Measurements from ENCODE around the gene P2RY8. TPM values are rescaled to one million over a fixed set of nuclear protein-coding genes. Genes with fewer than 3 reads are reported as not detected.

P2RY8 gene
- total and polyA plus RNA-seq, 2 donors: 0.26 to 2.6 TPM

DNA sequence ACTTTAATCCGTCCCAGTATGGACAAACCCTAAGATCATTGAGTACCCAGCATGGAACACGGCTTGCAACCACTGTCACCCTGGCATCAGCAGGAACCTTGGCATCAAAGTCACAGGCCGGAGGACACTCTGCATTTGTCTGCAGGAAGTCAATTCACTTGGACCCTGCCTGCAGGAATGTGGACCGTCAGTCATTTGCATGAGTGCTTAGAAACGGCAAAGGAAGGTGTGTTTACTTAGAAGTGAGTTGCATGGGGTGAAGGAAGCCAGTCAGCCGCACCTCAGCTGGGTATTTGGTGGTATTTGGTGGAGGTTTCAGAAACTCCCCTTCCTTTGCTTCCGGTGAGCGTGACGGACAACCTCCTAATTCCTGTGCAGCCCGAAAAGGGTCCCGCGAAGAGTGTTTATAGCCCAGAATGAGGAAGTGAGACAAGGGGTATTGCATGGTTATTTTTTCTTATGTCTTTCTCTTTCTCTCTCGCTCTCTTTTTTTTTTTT is 15.5 kb downstream of the P2RY8 start:
- 59% methylated on average over 13 of the region's 13 CpGs for WGBS
- Histone ChIP-seq H3K4me1 (ENCODE audit: insufficient read depth) (no peaks in the 10 kb centered on the region), H3K27ac (ENCODE audit: low read depth) (no peak overlapping the region), H3K4me3 (ENCODE audit: low read depth, low read length) (no peak overlapping the region), H3K36me3 (ENCODE audit: insufficient read depth) (no peaks in the 10 kb centered on the region)
- no peak for DNase-seq (ENCODE audit: extremely low spot score)

DNA sequence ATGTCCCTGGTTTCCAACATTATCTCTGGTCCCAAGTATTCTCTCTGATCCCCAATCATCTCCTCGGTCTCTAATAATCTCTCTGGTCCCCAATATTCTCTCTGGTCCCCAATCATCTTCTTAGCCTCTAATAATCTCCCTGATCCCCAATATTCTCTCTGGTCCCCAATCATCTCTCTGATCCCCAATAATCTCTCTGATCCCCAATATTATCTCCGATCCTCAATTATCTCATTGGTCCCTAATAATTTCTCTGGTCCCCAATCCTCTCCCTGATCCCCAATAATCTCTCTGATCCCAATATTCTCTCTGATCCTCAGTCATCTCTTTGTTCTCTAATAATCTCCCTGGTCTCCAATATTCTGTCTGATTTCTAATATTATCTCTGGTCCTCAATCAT is 16.6 kb downstream of the P2RY8 start:
- H3K4me1 ChIP-seq (ENCODE audit: insufficient read depth): no peaks in the 10 kb centered on the region
- H3K36me3 ChIP-seq (ENCODE audit: insufficient read depth): no peaks in the 10 kb centered on the region
- H3K27ac ChIP-seq (ENCODE audit: low read depth): no peak overlapping the region
- H3K4me3 ChIP-seq (ENCODE audit: low read depth, low read length): no peak overlapping the region
- no peak for DNase-seq (ENCODE audit: extremely low spot score)
- 66% methylated on average over 2 of the region's 2 CpGs for WGBS

DNA sequence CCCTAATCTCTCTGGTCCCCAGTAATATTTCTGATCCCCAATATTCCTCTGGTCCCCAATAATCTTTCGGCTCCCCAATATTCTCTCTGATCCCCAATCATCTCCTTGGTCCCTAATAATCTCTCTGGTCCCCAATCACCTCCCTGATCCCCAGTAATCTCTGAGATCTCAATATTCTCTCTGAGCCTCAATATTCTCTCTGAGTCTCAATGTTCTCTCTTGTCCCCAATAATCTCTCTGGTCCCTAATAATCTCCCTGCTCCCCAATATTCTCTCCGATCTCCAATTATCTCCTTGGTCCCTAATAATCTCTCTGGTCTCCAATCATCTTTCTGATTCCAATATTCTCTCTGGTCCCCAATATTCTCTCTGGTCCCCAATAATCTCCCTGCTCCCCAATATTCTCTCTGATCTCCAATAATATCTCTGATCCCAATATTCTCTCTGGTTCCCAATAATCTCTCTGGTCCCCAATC is 17.9 kb downstream of the P2RY8 start:
- WGBS: 96% methylated on average over 2 of the region's 2 CpGs

DNA sequence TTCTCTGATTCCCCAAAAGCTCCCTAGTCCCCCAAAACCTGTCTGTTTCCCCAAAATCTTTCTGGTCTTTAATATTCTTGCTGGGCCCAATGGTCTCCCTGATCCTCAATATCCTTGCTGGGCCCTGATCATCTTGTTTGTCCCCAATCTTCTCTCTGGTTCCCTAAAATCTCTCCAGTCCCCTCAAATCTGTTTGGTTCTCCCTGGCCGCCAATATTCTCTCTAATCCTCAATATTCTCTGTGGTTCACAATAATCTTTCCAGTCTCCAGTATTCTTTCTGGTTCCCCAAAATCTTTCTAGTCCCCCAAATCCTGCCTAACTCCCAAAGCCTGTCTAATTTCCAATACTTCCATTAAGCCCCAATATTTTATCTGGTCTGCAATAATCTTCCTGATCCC is 18.5 kb downstream of the P2RY8 start:
- no peak overlapping the region for H3K4me3 ChIP-seq (ENCODE audit: low read depth, low read length)
- WGBS: 93% methylated on average over 1 of the region's 1 CpG
- H3K4me1 ChIP-seq (ENCODE audit: insufficient read depth): no peaks in the 10 kb centered on the region
- no peaks in the 10 kb centered on the region for H3K36me3 ChIP-seq (ENCODE audit: insufficient read depth)
- DNase-seq (ENCODE audit: extremely low spot score): no peak
- no peak overlapping the region for H3K27ac ChIP-seq (ENCODE audit: low read depth)

More for the DNA sequence above, 17.9 kb downstream of the P2RY8 start:
- no peak for DNase-seq (ENCODE audit: extremely low spot score)
- no peaks in the 10 kb centered on the region for H3K4me1 ChIP-seq (ENCODE audit: insufficient read depth)
- H3K36me3 ChIP-seq (ENCODE audit: insufficient read depth): no peaks in the 10 kb centered on the region
- no peak overlapping the region for H3K27ac ChIP-seq (ENCODE audit: low read depth)
- no peak overlapping the region for H3K4me3 ChIP-seq (ENCODE audit: low read depth, low read length)

GRCh38 chrX:1516596-1517104 is 20.3 kb downstream of the P2RY8 start:
- Histone ChIP-seq H3K36me3 (ENCODE audit: insufficient read depth) (no peaks in the 10 kb centered on the region), H3K4me1 (ENCODE audit: insufficient read depth) (no peaks in the 10 kb centered on the region), H3K4me3 (ENCODE audit: low read depth, low read length) (no peak overlapping the region), H3K27ac (ENCODE audit: low read depth) (no peak overlapping the region)
- 74% methylated on average over 9 of the region's 9 CpGs for WGBS
- DNase-seq (ENCODE audit: extremely low spot score): no peak

- no peaks in the 10 kb centered on the region for H3K4me1 ChIP-seq (ENCODE audit: insufficient read depth)
- H3K36me3 ChIP-seq (ENCODE audit: insufficient read depth): no peaks in the 10 kb centered on the region
- H3K27ac ChIP-seq (ENCODE audit: low read depth): no peak overlapping the region
- no peak for DNase-seq (ENCODE audit: extremely low spot score)
- WGBS: 85% methylated on average over 5 of the region's 5 CpGs
- no peak overlapping the region for H3K4me3 ChIP-seq (ENCODE audit: low read depth, low read length)
Observed at GRCh38 chrX:1511829-1512228, 25.2 kb downstream of the P2RY8 start.

DNA sequence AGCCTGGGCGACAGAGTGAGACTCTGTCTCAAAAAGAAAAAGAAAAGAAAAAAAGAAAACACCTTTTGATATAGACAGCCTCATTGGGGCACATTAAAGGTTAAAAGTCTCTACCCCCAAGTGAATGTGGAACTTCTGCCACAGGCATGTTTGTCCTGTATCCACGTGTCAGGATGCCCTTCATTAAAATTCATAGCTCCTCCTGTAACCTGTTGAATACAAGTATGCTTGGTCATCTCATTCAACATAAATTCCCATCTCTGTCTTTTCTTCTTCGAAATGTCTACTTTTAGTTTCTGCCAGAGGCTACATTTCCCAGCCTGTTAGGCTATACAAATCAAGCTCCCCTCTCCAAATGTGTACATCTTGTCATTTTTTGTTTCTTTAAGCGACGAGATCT is 25.8 kb downstream of the P2RY8 start:
- Histone ChIP-seq H3K4me3 (ENCODE audit: low read depth, low read length) (no peak overlapping the region), H3K27ac (ENCODE audit: low read depth) (no peak overlapping the region), H3K36me3 (ENCODE audit: insufficient read depth) (no peaks in the 10 kb centered on the region), H3K4me1 (ENCODE audit: insufficient read depth) (no peaks in the 10 kb centered on the region)
- no peak for DNase-seq (ENCODE audit: extremely low spot score)
- 81% methylated on average over 5 of the region's 5 CpGs for WGBS

- no peak overlapping the region for H3K27ac ChIP-seq (ENCODE audit: low read depth)
- H3K4me1 ChIP-seq (ENCODE audit: insufficient read depth): no peaks in the 10 kb centered on the region
- WGBS: 83% methylated on average over 40 of the region's 40 CpGs
- no peak for DNase-seq (ENCODE audit: extremely low spot score)
- H3K4me3 ChIP-seq (ENCODE audit: low read depth, low read length): no peak overlapping the region
- H3K36me3 ChIP-seq (ENCODE audit: insufficient read depth): no peaks in the 10 kb centered on the region
Observed at GRCh38 chrX:1507511-1508463, 29.2 kb downstream of the P2RY8 start.

GRCh38 chrX:1506916-1507315 is 30.1 kb downstream of the P2RY8 start:
- WGBS: 83% methylated on average over 15 of the region's 15 CpGs
- DNase-seq (ENCODE audit: extremely low spot score): no peak
- no peaks in the 10 kb centered on the region for H3K36me3 ChIP-seq (ENCODE audit: insufficient read depth)

DNA sequence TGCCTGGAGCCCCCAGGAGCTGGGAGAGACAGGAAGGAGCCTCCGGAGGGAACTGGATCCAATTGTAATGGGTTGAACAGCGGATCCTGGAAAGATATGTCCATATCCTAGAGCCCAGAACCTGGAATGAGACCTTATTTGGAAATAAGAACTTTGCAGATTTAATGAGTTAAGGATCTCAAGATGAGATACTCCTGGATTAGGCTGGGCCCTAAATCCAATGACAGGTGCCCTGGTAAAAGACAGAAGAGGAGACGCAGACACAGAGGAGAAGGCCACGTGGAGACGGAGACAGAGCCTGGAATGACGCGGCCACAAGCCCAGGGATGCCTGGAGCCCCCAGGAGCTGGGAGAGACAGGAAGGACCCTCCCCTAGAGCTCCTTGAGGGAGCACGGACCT is 34.1 kb downstream of the P2RY8 start:
- no peaks in the 10 kb centered on the region for H3K36me3 ChIP-seq (ENCODE audit: insufficient read depth)
- no peak overlapping the region for H3K4me3 ChIP-seq (ENCODE audit: low read depth, low read length)
- DNase-seq (ENCODE audit: extremely low spot score): no peak
- H3K27ac ChIP-seq (ENCODE audit: low read depth): no peak overlapping the region
- no peaks in the 10 kb centered on the region for H3K4me1 ChIP-seq (ENCODE audit: insufficient read depth)
- WGBS: 84% methylated on average over 8 of the region's 8 CpGs

More at GRCh38 chrX:1506916-1507315, 30.1 kb downstream of the P2RY8 start:
- H3K4me1 ChIP-seq (ENCODE audit: insufficient read depth): no peaks in the 10 kb centered on the region
- no peak overlapping the region for H3K27ac ChIP-seq (ENCODE audit: low read depth)
- no peak overlapping the region for H3K4me3 ChIP-seq (ENCODE audit: low read depth, low read length)

GRCh38 chrX:1502241-1502640 is 34.7 kb downstream of the P2RY8 start:
- DNase-seq (ENCODE audit: extremely low spot score): no peak
- Histone ChIP-seq H3K4me1 (ENCODE audit: insufficient read depth) (no peaks in the 10 kb centered on the region), H3K4me3 (ENCODE audit: low read depth, low read length) (no peak overlapping the region), H3K27ac (ENCODE audit: low read depth) (no peak overlapping the region), H3K36me3 (ENCODE audit: insufficient read depth) (no peaks in the 10 kb centered on the region)
- WGBS: 61% methylated on average over 12 of the region's 12 CpGs

GRCh38 chrX:1500701-1501624 is 36.0 kb downstream of the P2RY8 start:
- Histone ChIP-seq H3K36me3 (ENCODE audit: insufficient read depth) (no peaks in the 10 kb centered on the region), H3K4me1 (ENCODE audit: insufficient read depth) (no peaks in the 10 kb centered on the region), H3K4me3 (ENCODE audit: low read depth, low read length) (no peak overlapping the region), H3K27ac (ENCODE audit: low read depth) (no peak overlapping the region)
- no peak for DNase-seq (ENCODE audit: extremely low spot score)
- WGBS: 80% methylated on average over 23 of the region's 23 CpGs

- Histone ChIP-seq H3K4me3 (ENCODE audit: low read depth, low read length) (no peak overlapping the region), H3K36me3 (ENCODE audit: insufficient read depth) (no peaks in the 10 kb centered on the region), H3K27ac (ENCODE audit: low read depth) (no peak overlapping the region), H3K4me1 (ENCODE audit: insufficient read depth) (no peaks in the 10 kb centered on the region)
- 74% methylated on average over 12 of the region's 12 CpGs for WGBS
- no peak for DNase-seq (ENCODE audit: extremely low spot score)
Observed at GRCh38 chrX:1496076-1496475, 40.9 kb downstream of the P2RY8 start.

All from urinary bladder (tissue), 4 donors.